Stimulated activated CD8-positive, alpha-beta memory T cell treated with anti-CD3 and anti-CD28 coated beads, Interleukin-15, amount 100 ng/mL, for 24 hours (primary cell): ENCODE results near the gene PTGES.

Experiments used
- DNase-seq: peaks from one replicate; pipeline ENCODE4 v3.0.0-alpha.2; 2020; ENCODE audit warnings: low read depth

PTGES gene

GRCh38 chr9:129740666-129741464 lies 12.0 kb downstream of the PTGES start:
- no peak for DNase-seq

- DNase-seq, result no peak
Observed at GRCh38 chr9:129740174-129740573, 12.7 kb downstream of the PTGES start.

- DNase-seq, result no peak
Observed at GRCh38 chr9:129739432-129739831, 13.4 kb downstream of the PTGES start.

GRCh38 chr9:129737479-129738274 lies 15.2 kb downstream of the PTGES start:
- DNase-seq, result peak; percentile 78

GRCh38 chr9:129736334-129736733 lies 16.5 kb downstream of the PTGES start:
- no peak for DNase-seq

- no peak for DNase-seq
Observed at GRCh38 chr9:129735546-129735945, 17.3 kb downstream of the PTGES start.

GRCh38 chr9:129733632-129733953 lies 19.2 kb downstream of the PTGES start:
- no peak for DNase-seq

- no peak for DNase-seq
Observed at GRCh38 chr9:129732946-129733631, 19.8 kb downstream of the PTGES start.

GRCh38 chr9:129732100-129732499 lies 20.7 kb downstream of the PTGES start:
- no peak for DNase-seq

- DNase-seq, result no peak
Observed at GRCh38 chr9:129731477-129732085, 21.3 kb downstream of the PTGES start.

- no peak for DNase-seq
Observed at GRCh38 chr9:129728744-129729143, 24.1 kb downstream of the PTGES start.

GRCh38 chr9:129726322-129727160 lies 26.3 kb downstream of the PTGES start:
- peak; percentile 37 for DNase-seq

GRCh38 chr9:129725795-129726251 lies 27.0 kb downstream of the PTGES start:
- no peak for DNase-seq

- DNase-seq, result no peak
Observed at GRCh38 chr9:129724456-129725190, 28.2 kb downstream of the PTGES start.

- DNase-seq, result no peak
Observed at GRCh38 chr9:129722913-129723312, 29.9 kb downstream of the PTGES start.

GRCh38 chr9:129720865-129721545 lies 31.8 kb downstream of the PTGES start:
- DNase-seq, result no peak

GRCh38 chr9:129720181-129720864 lies 32.5 kb downstream of the PTGES start:
- DNase-seq, result no peak

- DNase-seq, result no peak
Observed at GRCh38 chr9:129719135-129719534, 33.7 kb downstream of the PTGES start.

GRCh38 chr9:129718647-129719046 lies 34.2 kb downstream of the PTGES start:
- no peak for DNase-seq
